ENCODE results near the gene XRN1. TPM values are rescaled to one million over a fixed set of nuclear protein-coding genes. Genes with fewer than 3 reads are reported as not detected.
A peak's percentile ranks its signal among the peaks of the same experiment; 100 is the strongest.

Gene XRN1, protein sequence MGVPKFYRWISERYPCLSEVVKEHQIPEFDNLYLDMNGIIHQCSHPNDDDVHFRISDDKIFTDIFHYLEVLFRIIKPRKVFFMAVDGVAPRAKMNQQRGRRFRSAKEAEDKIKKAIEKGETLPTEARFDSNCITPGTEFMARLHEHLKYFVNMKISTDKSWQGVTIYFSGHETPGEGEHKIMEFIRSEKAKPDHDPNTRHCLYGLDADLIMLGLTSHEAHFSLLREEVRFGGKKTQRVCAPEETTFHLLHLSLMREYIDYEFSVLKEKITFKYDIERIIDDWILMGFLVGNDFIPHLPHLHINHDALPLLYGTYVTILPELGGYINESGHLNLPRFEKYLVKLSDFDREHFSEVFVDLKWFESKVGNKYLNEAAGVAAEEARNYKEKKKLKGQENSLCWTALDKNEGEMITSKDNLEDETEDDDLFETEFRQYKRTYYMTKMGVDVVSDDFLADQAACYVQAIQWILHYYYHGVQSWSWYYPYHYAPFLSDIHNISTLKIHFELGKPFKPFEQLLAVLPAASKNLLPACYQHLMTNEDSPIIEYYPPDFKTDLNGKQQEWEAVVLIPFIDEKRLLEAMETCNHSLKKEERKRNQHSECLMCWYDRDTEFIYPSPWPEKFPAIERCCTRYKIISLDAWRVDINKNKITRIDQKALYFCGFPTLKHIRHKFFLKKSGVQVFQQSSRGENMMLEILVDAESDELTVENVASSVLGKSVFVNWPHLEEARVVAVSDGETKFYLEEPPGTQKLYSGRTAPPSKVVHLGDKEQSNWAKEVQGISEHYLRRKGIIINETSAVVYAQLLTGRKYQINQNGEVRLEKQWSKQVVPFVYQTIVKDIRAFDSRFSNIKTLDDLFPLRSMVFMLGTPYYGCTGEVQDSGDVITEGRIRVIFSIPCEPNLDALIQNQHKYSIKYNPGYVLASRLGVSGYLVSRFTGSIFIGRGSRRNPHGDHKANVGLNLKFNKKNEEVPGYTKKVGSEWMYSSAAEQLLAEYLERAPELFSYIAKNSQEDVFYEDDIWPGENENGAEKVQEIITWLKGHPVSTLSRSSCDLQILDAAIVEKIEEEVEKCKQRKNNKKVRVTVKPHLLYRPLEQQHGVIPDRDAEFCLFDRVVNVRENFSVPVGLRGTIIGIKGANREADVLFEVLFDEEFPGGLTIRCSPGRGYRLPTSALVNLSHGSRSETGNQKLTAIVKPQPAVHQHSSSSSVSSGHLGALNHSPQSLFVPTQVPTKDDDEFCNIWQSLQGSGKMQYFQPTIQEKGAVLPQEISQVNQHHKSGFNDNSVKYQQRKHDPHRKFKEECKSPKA (N-terminal part only)
- 10 to 100 TPM; 38.7 to 40.0 TPM for total RNA-seq

- Mint-ChIP-seq H3K36me3 (peaks cover 32% of the 10 kb centered on the region), H3K4me1 (peaks cover 27% of the 10 kb centered on the region), H3K27me3 (no peaks in the 10 kb centered on the region), H3K27ac (peak within 1 kb of the TSS; percentile 100), H3K9me3 (no peaks in the 10 kb centered on the region), H3K4me3 (peak within 1 kb of the TSS; percentile 99)
- DNase-seq = peak; percentile 97
Observed at GRCh38 chr3:142447852-142448823, at the start of gene XRN1. TSS of gene XRN1 (minus strand) at chr3:142448037. CDS start at chr3:142447944, 93 bp downstream.

GRCh38 chr3:142495103-142495502 lies 47.3 kb upstream of the XRN1 start:
- H3K4me3 Mint-ChIP-seq = no peak overlapping the region
- H3K36me3 Mint-ChIP-seq = peaks cover 65% of the 10 kb centered on the region
- H3K27me3 Mint-ChIP-seq = no peaks in the 10 kb centered on the region
- DNase-seq = no peak
- no peak overlapping the region for H3K27ac Mint-ChIP-seq
- H3K4me1 Mint-ChIP-seq = peaks cover 16% of the 10 kb centered on the region
- no peaks in the 10 kb centered on the region for H3K9me3 Mint-ChIP-seq

GRCh38 chr3:142492184-142492583 lies 44.3 kb upstream of the XRN1 start:
- H3K4me3 Mint-ChIP-seq = no peak overlapping the region
- H3K36me3 Mint-ChIP-seq = peaks cover 74% of the 10 kb centered on the region
- H3K9me3 Mint-ChIP-seq = no peaks in the 10 kb centered on the region
- H3K27me3 Mint-ChIP-seq = no peaks in the 10 kb centered on the region
- no peaks in the 10 kb centered on the region for H3K4me1 Mint-ChIP-seq
- H3K27ac Mint-ChIP-seq = no peak overlapping the region
- no peak for DNase-seq

DNA sequence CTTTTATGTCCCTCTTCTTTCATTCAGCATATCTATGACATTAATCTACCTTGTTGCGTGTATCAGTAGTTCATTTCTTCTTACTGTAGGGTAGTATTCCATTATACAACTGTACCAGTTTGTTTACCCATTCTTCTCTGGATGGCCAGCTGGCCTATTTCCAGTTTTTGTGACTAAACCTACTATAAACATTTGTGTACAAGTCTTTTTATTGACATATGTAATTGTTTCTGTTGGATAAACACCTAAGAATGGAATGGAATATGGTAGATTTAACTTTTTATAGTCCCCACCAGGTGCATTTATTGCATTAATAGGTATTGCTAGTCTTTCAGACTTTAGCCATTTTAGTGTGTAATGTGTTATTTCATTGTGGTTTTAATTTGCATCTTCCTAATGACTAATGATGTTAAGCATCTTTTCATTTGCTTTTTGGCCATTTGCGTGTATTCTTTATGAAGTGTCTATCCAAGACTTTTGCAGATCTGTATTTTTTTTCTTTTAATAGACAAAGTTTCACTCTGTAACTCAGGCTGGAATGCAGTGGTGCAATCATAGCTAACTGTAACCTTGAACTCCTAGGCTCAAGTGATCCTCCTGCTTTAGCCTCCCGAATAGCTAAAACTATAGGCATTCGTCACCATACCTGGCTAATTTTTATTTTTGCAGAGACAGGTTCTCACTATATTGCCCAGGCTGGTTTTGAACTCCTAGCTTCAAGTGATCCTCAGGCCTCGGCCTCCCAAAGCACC lies 41.9 kb upstream of the XRN1 start:
- peaks cover 2% of the 10 kb centered on the region for H3K4me1 Mint-ChIP-seq
- H3K9me3 Mint-ChIP-seq = no peaks in the 10 kb centered on the region
- H3K27me3 Mint-ChIP-seq = no peaks in the 10 kb centered on the region
- H3K27ac Mint-ChIP-seq = no peak overlapping the region
- H3K4me3 Mint-ChIP-seq = no peak overlapping the region
- H3K36me3 Mint-ChIP-seq = peaks cover 72% of the 10 kb centered on the region
- DNase-seq = no peak

- Mint-ChIP-seq H3K4me3 (no peak overlapping the region), H3K4me1 (peaks cover 2% of the 10 kb centered on the region), H3K27ac (peak overlapping the region; percentile 52), H3K9me3 (peaks cover 9% of the 10 kb centered on the region), H3K36me3 (peaks cover 77% of the 10 kb centered on the region), H3K27me3 (no peaks in the 10 kb centered on the region)
- no peak for DNase-seq
Observed at GRCh38 chr3:142484912-142485435, 37.1 kb upstream of the XRN1 start.

DNA sequence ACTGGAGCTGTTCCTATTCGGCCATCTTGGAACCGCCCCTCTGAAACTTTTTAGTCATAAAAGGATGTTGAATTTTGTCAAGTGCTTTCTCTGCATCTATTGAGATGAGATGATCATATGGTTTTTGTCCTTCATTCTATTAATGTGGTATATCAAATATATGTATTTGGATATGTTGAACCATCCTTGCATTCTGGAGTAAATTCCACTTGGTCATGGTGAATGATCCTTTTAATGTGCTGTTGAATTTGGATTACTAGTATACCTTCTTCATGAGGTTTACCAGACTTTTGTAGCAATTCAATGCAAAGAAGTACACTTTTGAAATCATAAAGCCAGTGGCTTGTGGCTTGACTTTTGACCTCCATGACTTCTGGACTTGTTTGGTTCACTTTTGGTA lies 33.4 kb upstream of the XRN1 start:
- H3K4me1 Mint-ChIP-seq = peaks cover 2% of the 10 kb centered on the region
- no peak overlapping the region for H3K27ac Mint-ChIP-seq
- no peak for DNase-seq

GRCh38 chr3:142470826-142471225 lies 23.0 kb upstream of the XRN1 start:
- Mint-ChIP-seq H3K9me3 (peaks cover 2% of the 10 kb centered on the region), H3K36me3 (peaks cover 27% of the 10 kb centered on the region), H3K27ac (peak overlapping the region; percentile 18), H3K4me3 (no peak overlapping the region), H3K4me1 (no peaks in the 10 kb centered on the region), H3K27me3 (no peaks in the 10 kb centered on the region)
- no peak for DNase-seq

More for the DNA sequence above, 33.4 kb upstream of the XRN1 start:
- Mint-ChIP-seq H3K36me3 (peaks cover 75% of the 10 kb centered on the region), H3K27me3 (no peaks in the 10 kb centered on the region), H3K9me3 (peaks cover 21% of the 10 kb centered on the region), H3K4me3 (no peak overlapping the region)

DNA sequence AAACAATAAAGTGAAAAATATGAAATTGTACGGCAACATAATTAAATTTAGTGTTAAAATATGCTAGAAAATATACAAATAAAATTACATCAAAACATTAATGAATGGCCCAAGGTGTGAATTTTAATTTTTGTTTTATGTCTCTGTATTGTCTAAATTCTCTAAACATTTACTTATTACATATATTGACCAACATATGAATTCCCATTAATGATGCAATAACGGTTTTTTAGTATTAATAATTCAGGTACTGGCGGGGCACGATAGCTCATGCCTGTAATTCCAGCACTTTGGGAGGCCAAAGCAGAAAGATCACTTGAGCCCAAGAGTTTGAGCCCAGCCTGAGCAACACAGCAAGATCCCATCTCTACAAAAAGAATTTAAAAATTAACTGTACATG lies 20.6 kb upstream of the XRN1 start:
- Mint-ChIP-seq H3K9me3 (no peaks in the 10 kb centered on the region), H3K27ac (no peak overlapping the region), H3K4me3 (no peak overlapping the region), H3K27me3 (no peaks in the 10 kb centered on the region), H3K36me3 (peaks cover 13% of the 10 kb centered on the region), H3K4me1 (no peaks in the 10 kb centered on the region)
- DNase-seq = no peak

GRCh38 chr3:142467768-142468167 lies 19.9 kb upstream of the XRN1 start:
- Mint-ChIP-seq H3K27me3 (no peaks in the 10 kb centered on the region), H3K9me3 (no peaks in the 10 kb centered on the region), H3K27ac (no peak overlapping the region), H3K36me3 (peaks cover 8% of the 10 kb centered on the region), H3K4me1 (no peaks in the 10 kb centered on the region), H3K4me3 (no peak overlapping the region)
- DNase-seq = no peak

- H3K4me3 Mint-ChIP-seq = no peak overlapping the region
- no peak overlapping the region for H3K27ac Mint-ChIP-seq
- no peaks in the 10 kb centered on the region for H3K4me1 Mint-ChIP-seq
- DNase-seq = no peak
- H3K9me3 Mint-ChIP-seq = no peaks in the 10 kb centered on the region
- H3K36me3 Mint-ChIP-seq = peaks cover 10% of the 10 kb centered on the region
- H3K27me3 Mint-ChIP-seq = no peaks in the 10 kb centered on the region
Observed at GRCh38 chr3:142460689-142461088, 12.9 kb upstream of the XRN1 start.

DNA sequence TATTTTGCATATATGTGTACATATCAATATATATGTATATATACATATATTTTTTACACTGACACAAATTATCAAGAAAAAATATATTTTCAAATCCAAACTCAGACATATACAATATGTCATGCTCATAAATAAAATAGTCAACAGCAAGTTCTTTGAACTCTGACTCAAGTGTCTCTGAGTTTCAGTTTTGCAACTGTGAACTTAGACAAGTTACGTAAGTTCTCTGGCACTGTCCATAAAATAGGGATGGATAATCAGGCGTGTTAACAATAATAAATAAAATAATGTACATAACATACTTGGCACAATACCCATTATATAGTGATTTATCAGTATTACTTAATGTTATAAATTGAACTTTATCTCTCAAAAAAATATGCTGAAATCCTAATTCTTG lies 12.1 kb upstream of the XRN1 start:
- DNase-seq = no peak
- Mint-ChIP-seq H3K36me3 (peaks cover 11% of the 10 kb centered on the region), H3K4me3 (no peak overlapping the region), H3K9me3 (no peaks in the 10 kb centered on the region), H3K4me1 (no peaks in the 10 kb centered on the region), H3K27me3 (no peaks in the 10 kb centered on the region), H3K27ac (no peak overlapping the region)

DNA sequence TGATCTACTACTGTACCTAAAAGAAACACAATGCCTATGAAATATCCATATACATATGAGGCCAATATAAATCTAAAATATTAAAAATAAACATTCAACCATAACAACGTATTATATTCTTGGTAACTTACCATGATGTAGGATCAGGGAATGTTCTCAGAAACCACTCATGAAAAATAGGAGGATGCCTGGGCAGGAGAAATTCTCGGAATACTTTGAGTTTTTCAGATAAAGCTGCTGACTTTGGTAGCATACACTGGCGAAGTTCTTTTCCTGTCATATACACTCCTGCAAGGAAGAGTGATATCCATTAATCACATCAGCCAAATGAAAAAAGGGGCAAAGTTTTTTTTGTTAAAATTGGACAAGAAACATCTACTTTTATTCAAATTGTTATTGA lies 11.3 kb upstream of the XRN1 start:
- H3K27me3 Mint-ChIP-seq = no peaks in the 10 kb centered on the region
- no peak for DNase-seq
- no peaks in the 10 kb centered on the region for H3K9me3 Mint-ChIP-seq
- no peak overlapping the region for H3K4me3 Mint-ChIP-seq
- H3K4me1 Mint-ChIP-seq = no peaks in the 10 kb centered on the region
- H3K36me3 Mint-ChIP-seq = peaks cover 10% of the 10 kb centered on the region
- no peak overlapping the region for H3K27ac Mint-ChIP-seq

GRCh38 chr3:142450881-142451280 lies 3.0 kb upstream of the XRN1 start:
- Mint-ChIP-seq H3K27me3 (no peaks in the 10 kb centered on the region), H3K36me3 (peaks cover 32% of the 10 kb centered on the region), H3K4me3 (no peak overlapping the region), H3K9me3 (no peaks in the 10 kb centered on the region), H3K27ac (no peak overlapping the region), H3K4me1 (peaks cover 8% of the 10 kb centered on the region)
- DNase-seq = no peak
